ENCODE data around the gene MAPK1IP1L. TPM values are rescaled to one million over a fixed set of nuclear protein-coding genes. Genes with fewer than 3 reads are reported as not detected.

The MAPK1IP1L gene
- total and polyA plus RNA-seq, 2 of the 13 experiments (the other 11 are each of a cell fraction or from before 2014, with no cell fraction given), result 27.8 to 68.4 TPM

DNA sequence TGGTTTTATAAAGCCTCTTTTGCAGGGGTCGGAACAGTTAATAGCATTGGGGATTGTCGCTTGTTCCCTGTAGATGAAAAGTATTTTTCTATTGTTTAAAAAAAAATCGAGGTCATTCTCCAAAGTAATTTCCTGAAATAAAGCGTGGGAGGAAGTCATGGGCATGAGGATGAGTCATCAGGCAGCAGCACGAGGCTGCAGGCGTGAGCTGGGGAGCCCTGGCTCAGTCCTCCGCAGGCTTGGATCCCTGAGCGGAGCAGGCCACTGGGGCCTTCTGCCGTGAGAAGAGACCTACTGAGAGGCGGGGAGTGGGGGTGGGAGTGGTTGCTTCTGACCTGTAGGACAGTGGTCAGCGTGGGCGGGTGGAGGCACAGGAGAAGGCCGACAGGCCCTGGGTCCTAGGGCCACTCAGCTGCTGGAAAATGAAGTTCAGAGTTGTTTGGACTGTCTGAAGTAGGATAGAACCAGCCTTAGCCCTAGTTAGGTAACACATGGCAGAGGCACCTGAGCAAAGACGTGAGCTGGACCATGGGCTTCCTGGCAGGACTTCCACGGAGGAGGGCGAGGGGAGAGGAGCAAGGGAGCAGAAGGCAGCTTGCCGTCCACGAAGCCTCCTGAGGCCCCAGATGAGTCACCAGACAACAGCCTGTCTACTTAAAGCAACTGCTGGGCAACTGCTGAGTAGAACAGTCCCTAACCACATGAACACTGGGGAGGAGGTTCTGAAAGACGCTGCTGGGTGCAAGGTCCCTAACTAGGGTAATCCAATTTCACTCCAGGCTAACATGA lies 56.5 kb downstream of the MAPK1IP1L start (continued):
- TF ChIP-seq, protein P1, sequence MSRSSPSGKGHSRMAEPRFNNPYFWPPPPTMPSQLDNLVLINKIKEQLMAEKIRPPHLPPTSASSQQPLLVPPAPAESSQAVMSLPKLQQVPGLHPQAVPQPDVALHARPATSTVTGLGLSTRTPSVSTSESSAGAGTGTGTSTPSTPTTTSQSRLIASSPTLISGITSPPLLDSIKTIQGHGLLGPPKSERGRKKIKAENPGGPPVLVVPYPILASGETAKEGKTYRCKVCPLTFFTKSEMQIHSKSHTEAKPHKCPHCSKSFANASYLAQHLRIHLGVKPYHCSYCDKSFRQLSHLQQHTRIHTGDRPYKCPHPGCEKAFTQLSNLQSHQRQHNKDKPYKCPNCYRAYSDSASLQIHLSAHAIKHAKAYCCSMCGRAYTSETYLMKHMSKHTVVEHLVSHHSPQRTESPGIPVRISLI (CRISPR knock-in tag; IDR thresholded peaks at IDR 0.05; ENCODE audit: borderline replicate concordance), result peak; percentile 63; the same call in 1 of the 2 replicates
- TF ChIP-seq NPAS2 (CRISPR knock-in tag; IDR thresholded peaks at IDR 0.05; ENCODE audit: borderline replicate concordance) (peak; percentile 92; the same call in 1 of the 2 replicates), ZNF382 (CRISPR knock-in tag; IDR thresholded peaks at IDR 0.05; ENCODE audit: borderline replicate concordance) (no peak), TAF1 (CRISPR knock-in tag; IDR thresholded peaks at IDR 0.05) (peak; percentile 65; the same call in 1 of the 2 replicates), ZNF777 (CRISPR knock-in tag; IDR thresholded peaks at IDR 0.05) (peak; percentile 88), ARID2 (CRISPR knock-in tag; IDR thresholded peaks at IDR 0.05; ENCODE audit: borderline replicate concordance) (0 out of 2 replicates have a peak, but pooled peaks have one; percentile 55), POLR2G (IDR thresholded peaks at IDR 0.05; ENCODE audit: low read depth, low read length) (peak; percentile 78), SOX5 (CRISPR knock-in tag; IDR thresholded peaks at IDR 0.05; ENCODE audit: borderline replicate concordance) (peak; percentile 78; the same call in 1 of the 2 replicates), ZNF256 (CRISPR knock-in tag; conservative IDR thresholded peaks at IDR 0.05) (peak; percentile 65; the same call in 1 of the 2 replicates), GATAD2A (CRISPR knock-in tag; IDR thresholded peaks at IDR 0.05) (peak; percentile 81), FOXJ3 (CRISPR knock-in tag; IDR thresholded peaks at IDR 0.05; ENCODE audit: borderline replicate concordance) (0 out of 2 replicates have a peak, but pooled peaks have one; percentile 39), HIVEP1 (CRISPR knock-in tag; IDR thresholded peaks at IDR 0.05) (peak; percentile 84), ZBTB42 (CRISPR knock-in tag; IDR thresholded peaks at IDR 0.05) (peak; percentile 62; the same call in 1 of the 2 replicates), ZKSCAN5 (CRISPR knock-in tag; IDR thresholded peaks at IDR 0.05) (no peak), MBD4 (IDR thresholded peaks at IDR 0.05; ENCODE audit: borderline replicate concordance, low read length) (0 out of 2 replicates have a peak, but pooled peaks have one; percentile 5), ZNF335 (CRISPR knock-in tag; IDR thresholded peaks at IDR 0.05) (peak; percentile 96), MIER3 (CRISPR knock-in tag; IDR thresholded peaks at IDR 0.05; ENCODE audit: borderline replicate concordance) (peak; percentile 15; the same call in 1 of the 2 replicates), ZNF441 (CRISPR knock-in tag; IDR thresholded peaks at IDR 0.05; ENCODE audit: borderline replicate concordance) (peak; percentile 89), ZFP82 (CRISPR knock-in tag; IDR thresholded peaks at IDR 0.05; ENCODE audit: borderline replicate concordance) (peak; percentile 34; the same call in 1 of the 2 replicates), STAT5B (CRISPR knock-in tag; IDR thresholded peaks at IDR 0.05) (no peak), MXI1 (IDR thresholded peaks at IDR 0.05; ENCODE audit: borderline replicate concordance, low read depth, low read length) (peak; percentile 65; the same call in 1 of the 3 replicates), RXRB (CRISPR knock-in tag; IDR thresholded peaks at IDR 0.05; ENCODE audit: borderline replicate concordance) (peak; percentile 53), ZNF564 (CRISPR knock-in tag; IDR thresholded peaks at IDR 0.05) (0 out of 2 replicates have a peak, but pooled peaks have one; percentile 48), ZZZ3 (CRISPR knock-in tag; IDR thresholded peaks at IDR 0.05; ENCODE audit: borderline replicate concordance) (0 out of 2 replicates have a peak, but pooled peaks have one; percentile 45), ZNF263 (CRISPR knock-in tag; IDR thresholded peaks at IDR 0.05) (peak; percentile 76), SP5 (CRISPR knock-in tag; IDR thresholded peaks at IDR 0.05; ENCODE audit: borderline replicate concordance, low read depth) (0 out of 2 replicates have a peak, but pooled peaks have one; percentile 39), SAFB2 (CRISPR knock-in tag; IDR thresholded peaks at IDR 0.05; ENCODE audit: borderline replicate concordance, low read depth) (no peak)
- TF ChIP-seq, protein P2, sequence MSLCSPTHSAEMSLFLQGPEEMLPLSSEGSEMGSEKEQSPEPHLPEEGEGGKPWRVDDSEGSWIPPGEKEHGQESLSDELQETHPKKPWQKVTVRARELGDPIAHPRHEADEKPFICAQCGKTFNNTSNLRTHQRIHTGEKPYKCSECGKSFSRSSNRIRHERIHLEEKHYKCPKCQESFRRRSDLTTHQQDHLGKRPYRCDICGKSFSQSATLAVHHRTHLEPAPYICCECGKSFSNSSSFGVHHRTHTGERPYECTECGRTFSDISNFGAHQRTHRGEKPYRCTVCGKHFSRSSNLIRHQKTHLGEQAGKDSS (CRISPR knock-in tag; IDR thresholded peaks at IDR 0.05; ENCODE audit: borderline replicate concordance, low read depth), result peak; percentile 75; the same call in 1 of the 2 replicates

Data from HepG2 (cell line).